ENCODE results near the gene ANKRD7.

- TF ChIP-seq AFF4 (CRISPR knock-in tag; IDR thresholded peaks at IDR 0.05; ENCODE audit: borderline replicate concordance) (no peak), SP1 (CRISPR knock-in tag; conservative IDR thresholded peaks at IDR 0.05) (no peak), ATF3 (CRISPR knock-in tag; conservative IDR thresholded peaks at IDR 0.05) (no peak), ZNF263 (CRISPR knock-in tag; IDR thresholded peaks at IDR 0.05; ENCODE audit: low read depth) (no peak), ZNF512 (CRISPR knock-in tag; IDR thresholded peaks at IDR 0.05; ENCODE audit: borderline replicate concordance) (no peak), NR3C1 (CRISPR knock-in tag; conservative IDR thresholded peaks at IDR 0.05; ENCODE audit: low read depth) (no peak), IRF2 (CRISPR knock-in tag; IDR thresholded peaks at IDR 0.05; ENCODE audit: borderline replicate concordance, low read depth) (no peak), NR2C2 (CRISPR knock-in tag; IDR thresholded peaks at IDR 0.05) (no peak)
- TF ChIP-seq, protein P1, sequence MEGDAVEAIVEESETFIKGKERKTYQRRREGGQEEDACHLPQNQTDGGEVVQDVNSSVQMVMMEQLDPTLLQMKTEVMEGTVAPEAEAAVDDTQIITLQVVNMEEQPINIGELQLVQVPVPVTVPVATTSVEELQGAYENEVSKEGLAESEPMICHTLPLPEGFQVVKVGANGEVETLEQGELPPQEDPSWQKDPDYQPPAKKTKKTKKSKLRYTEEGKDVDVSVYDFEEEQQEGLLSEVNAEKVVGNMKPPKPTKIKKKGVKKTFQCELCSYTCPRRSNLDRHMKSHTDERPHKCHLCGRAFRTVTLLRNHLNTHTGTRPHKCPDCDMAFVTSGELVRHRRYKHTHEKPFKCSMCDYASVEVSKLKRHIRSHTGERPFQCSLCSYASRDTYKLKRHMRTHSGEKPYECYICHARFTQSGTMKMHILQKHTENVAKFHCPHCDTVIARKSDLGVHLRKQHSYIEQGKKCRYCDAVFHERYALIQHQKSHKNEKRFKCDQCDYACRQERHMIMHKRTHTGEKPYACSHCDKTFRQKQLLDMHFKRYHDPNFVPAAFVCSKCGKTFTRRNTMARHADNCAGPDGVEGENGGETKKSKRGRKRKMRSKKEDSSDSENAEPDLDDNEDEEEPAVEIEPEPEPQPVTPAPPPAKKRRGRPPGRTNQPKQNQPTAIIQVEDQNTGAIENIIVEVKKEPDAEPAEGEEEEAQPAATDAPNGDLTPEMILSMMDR (IDR thresholded peaks at IDR 0.05), result no peak
- TF ChIP-seq, protein P2, sequence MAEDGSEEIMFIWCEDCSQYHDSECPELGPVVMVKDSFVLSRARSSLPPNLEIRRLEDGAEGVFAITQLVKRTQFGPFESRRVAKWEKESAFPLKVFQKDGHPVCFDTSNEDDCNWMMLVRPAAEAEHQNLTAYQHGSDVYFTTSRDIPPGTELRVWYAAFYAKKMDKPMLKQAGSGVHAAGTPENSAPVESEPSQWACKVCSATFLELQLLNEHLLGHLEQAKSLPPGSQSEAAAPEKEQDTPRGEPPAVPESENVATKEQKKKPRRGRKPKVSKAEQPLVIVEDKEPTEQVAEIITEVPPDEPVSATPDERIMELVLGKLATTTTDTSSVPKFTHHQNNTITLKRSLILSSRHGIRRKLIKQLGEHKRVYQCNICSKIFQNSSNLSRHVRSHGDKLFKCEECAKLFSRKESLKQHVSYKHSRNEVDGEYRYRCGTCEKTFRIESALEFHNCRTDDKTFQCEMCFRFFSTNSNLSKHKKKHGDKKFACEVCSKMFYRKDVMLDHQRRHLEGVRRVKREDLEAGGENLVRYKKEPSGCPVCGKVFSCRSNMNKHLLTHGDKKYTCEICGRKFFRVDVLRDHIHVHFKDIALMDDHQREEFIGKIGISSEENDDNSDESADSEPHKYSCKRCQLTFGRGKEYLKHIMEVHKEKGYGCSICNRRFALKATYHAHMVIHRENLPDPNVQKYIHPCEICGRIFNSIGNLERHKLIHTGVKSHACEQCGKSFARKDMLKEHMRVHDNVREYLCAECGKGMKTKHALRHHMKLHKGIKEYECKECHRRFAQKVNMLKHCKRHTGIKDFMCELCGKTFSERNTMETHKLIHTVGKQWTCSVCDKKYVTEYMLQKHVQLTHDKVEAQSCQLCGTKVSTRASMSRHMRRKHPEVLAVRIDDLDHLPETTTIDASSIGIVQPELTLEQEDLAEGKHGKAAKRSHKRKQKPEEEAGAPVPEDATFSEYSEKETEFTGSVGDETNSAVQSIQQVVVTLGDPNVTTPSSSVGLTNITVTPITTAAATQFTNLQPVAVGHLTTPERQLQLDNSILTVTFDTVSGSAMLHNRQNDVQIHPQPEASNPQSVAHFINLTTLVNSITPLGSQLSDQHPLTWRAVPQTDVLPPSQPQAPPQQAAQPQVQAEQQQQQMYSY (CRISPR knock-in tag; IDR thresholded peaks at IDR 0.05), result no peak
Measured at GRCh38 chr7:118202061-118202460, 22.4 kb upstream of the ANKRD7 start.

Measured in WTC11 (cell line).